Suprapubic skin (tissue), 4 donors: ENCODE measurements around the gene CHCHD5. TPM values are rescaled to one million over a fixed set of nuclear protein-coding genes. Genes with fewer than 3 reads are reported as not detected.

Experiments used
- DNase-seq, 2 donors: peaks; one replicate each; pipeline ENCODE4 v3.0.0-alpha.2; 2019; ENCODE audit warnings: low spot score in 2 of 2
- H3K27ac ChIP-seq: fragments of 200-600 bp; sonication (generic); one replicate; pipeline ENCODE4 v1.5.1; 2019
- H3K27me3 ChIP-seq: fragments of 200-600 bp; sonication (generic); one replicate; pipeline ENCODE4 v1.5.1; 2019
- H3K36me3 ChIP-seq: fragments of 200-600 bp; sonication (generic); one replicate; pipeline ENCODE4 v1.5.1; 2019
- H3K4me1 ChIP-seq: fragments of 200-600 bp; sonication (generic); one replicate; pipeline ENCODE4 v1.5.1; 2019
- H3K4me3 ChIP-seq: fragments of 200-600 bp; sonication (generic); one replicate; pipeline ENCODE4 v1.5.1; 2019; ENCODE audit warnings: mild to moderate bottlenecking
- H3K9me3 ChIP-seq: fragments of 200-600 bp; sonication (generic); one replicate; pipeline ENCODE4 v1.5.1; 2019
- EP300 ChIP-seq: sonication (generic); formaldehyde crosslinking; IDR thresholded peaks from one replicate; pipeline ENCODE4 v1.6.1; 2017; ENCODE audit warnings: antibody characterized with exemption
- POLR2A ChIP-seq, 2 donors: fragments of 450-650 bp; IDR thresholded peaks; one replicate each; pipeline ENCODE4 v1.6.1; 2017; ENCODE audit warnings: antibody characterized with exemption in 2 of 2, mild to moderate bottlenecking in 2 of 2, moderate library complexity in 2 of 2
- POLR2AphosphoS5 ChIP-seq, 3 donors: sonication (generic); formaldehyde crosslinking; IDR thresholded peaks; one replicate each; pipeline ENCODE4 v1.6.1; 2017; ENCODE audit warnings: antibody characterized with exemption in 3 of 3
- WGBS: methylation state at CpG from one replicate; pipeline ENCODE4 v1.1.5; 2018; 5-methylcytosine and 5-hydroxymethylcytosine counted together
- total RNA-seq, 4 donors: library from RNA; depleted of rRNA; stranded (reverse); fragments of >200 nt; gene quantifications; one replicate each; pipeline ENCODE4 v1.1.0, GENCODE V29; 2016
- TF ChIP-seq, protein P1 (sequence below), 2 donors: fragments of 200-600 bp in 1 of 2; fragments of 450-650 bp in 1 of 2; sonication (generic) in 1 of 2; IDR thresholded peaks; one replicate each; pipeline ENCODE4 v1.5.1; 2016 to 2019; ENCODE audit warnings: antibody characterized with exemption in 2 of 2, mild to moderate bottlenecking in 1 of 2, moderate library complexity in 1 of 2

Gene CHCHD5
- total RNA-seq, 4 donors from 2014 or later = 11.7 to 23.2 (median 16.1) TPM

DNA sequence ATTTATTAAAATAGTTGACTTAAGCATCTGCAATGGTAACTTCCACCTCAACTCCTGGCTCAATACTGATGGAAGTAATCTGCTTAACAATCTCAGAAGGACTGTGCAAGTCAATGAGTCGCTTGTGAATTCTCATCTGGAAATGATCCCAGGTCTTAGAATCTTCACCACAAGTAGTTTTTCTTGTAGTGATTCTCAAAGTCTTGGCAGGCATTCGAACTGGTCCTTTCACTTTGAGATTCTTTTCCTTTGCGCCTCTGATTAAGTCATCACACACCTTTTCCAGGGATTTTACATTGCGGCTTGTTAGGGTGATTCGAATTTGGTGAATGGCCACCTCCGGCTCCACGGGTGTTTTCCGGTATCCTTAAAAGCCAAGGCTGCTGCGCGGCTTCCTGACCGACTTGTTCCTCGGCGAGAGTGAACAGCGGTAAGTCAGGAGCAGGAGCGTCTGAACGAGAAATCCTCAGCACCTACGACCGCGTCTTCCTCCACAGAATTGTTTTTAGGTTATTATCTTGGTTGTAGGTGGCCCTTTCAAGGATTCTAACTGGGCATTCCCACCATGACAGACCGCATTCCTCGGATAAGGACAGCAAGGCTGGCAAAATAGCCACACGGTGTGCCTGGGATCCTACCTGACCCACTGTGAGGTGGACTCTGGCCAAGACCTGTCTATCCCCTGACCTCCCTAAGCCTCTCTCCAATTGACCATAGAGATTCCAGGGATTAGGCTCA lies 37.5 kb downstream of the CHCHD5 start:
- DNase-seq = peak in 1 of 2 donors; percentile 50
- H3K9me3 ChIP-seq = no peaks in the 10 kb centered on the region
- H3K4me3 ChIP-seq = peak overlapping the region; percentile 16
- H3K4me1 ChIP-seq = peaks cover 36% of the 10 kb centered on the region
- no peaks in the 10 kb centered on the region for H3K36me3 ChIP-seq
- no peaks in the 10 kb centered on the region for H3K27me3 ChIP-seq
- 53% methylated on average over 22 of the region's 22 CpGs for WGBS
- no peak overlapping the region for H3K27ac ChIP-seq
- TF ChIP-seq EP300 = no peak
- TF ChIP-seq POLR2A (IDR thresholded peaks at IDR 0.05) = no peak
- TF ChIP-seq, protein P1, sequence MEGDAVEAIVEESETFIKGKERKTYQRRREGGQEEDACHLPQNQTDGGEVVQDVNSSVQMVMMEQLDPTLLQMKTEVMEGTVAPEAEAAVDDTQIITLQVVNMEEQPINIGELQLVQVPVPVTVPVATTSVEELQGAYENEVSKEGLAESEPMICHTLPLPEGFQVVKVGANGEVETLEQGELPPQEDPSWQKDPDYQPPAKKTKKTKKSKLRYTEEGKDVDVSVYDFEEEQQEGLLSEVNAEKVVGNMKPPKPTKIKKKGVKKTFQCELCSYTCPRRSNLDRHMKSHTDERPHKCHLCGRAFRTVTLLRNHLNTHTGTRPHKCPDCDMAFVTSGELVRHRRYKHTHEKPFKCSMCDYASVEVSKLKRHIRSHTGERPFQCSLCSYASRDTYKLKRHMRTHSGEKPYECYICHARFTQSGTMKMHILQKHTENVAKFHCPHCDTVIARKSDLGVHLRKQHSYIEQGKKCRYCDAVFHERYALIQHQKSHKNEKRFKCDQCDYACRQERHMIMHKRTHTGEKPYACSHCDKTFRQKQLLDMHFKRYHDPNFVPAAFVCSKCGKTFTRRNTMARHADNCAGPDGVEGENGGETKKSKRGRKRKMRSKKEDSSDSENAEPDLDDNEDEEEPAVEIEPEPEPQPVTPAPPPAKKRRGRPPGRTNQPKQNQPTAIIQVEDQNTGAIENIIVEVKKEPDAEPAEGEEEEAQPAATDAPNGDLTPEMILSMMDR (IDR thresholded peaks at IDR 0.05) = no peak
- no peak for TF ChIP-seq POLR2AphosphoS5 (IDR thresholded peaks at IDR 0.05)

- 40% methylated on average over 3 of the region's 3 CpGs for WGBS
- TF ChIP-seq, protein P1 (IDR thresholded peaks at IDR 0.05) = no peak
- TF ChIP-seq POLR2AphosphoS5 (IDR thresholded peaks at IDR 0.05) = peak in 1 of 3 donors; percentile 70
- H3K36me3 ChIP-seq = no peaks in the 10 kb centered on the region
- no peak for DNase-seq
- H3K9me3 ChIP-seq = no peaks in the 10 kb centered on the region
- no peaks in the 10 kb centered on the region for H3K27me3 ChIP-seq
- H3K4me3 ChIP-seq = no peak overlapping the region
- H3K27ac ChIP-seq = no peak overlapping the region
- H3K4me1 ChIP-seq = peaks cover 41% of the 10 kb centered on the region
These were observed 38.1 kb downstream of the CHCHD5 start for GRCh38 chr2:112622528-112622849.

GRCh38 chr2:112623913-112624777 lies 39.7 kb downstream of the CHCHD5 start:
- no peaks in the 10 kb centered on the region for H3K36me3 ChIP-seq
- no peak overlapping the region for H3K27ac ChIP-seq
- no peaks in the 10 kb centered on the region for H3K9me3 ChIP-seq
- no peak for TF ChIP-seq POLR2AphosphoS5 (IDR thresholded peaks at IDR 0.05)
- TF ChIP-seq, protein P1 (IDR thresholded peaks at IDR 0.05) = no peak
- no peak for TF ChIP-seq EP300
- TF ChIP-seq POLR2A (IDR thresholded peaks at IDR 0.05) = no peak
- no peaks in the 10 kb centered on the region for H3K27me3 ChIP-seq
- DNase-seq = peak; percentile 76 to 81
- no peak overlapping the region for H3K4me3 ChIP-seq
- H3K4me1 ChIP-seq = peaks cover 47% of the 10 kb centered on the region
- 61% methylated on average over 11 of the region's 11 CpGs for WGBS

DNA sequence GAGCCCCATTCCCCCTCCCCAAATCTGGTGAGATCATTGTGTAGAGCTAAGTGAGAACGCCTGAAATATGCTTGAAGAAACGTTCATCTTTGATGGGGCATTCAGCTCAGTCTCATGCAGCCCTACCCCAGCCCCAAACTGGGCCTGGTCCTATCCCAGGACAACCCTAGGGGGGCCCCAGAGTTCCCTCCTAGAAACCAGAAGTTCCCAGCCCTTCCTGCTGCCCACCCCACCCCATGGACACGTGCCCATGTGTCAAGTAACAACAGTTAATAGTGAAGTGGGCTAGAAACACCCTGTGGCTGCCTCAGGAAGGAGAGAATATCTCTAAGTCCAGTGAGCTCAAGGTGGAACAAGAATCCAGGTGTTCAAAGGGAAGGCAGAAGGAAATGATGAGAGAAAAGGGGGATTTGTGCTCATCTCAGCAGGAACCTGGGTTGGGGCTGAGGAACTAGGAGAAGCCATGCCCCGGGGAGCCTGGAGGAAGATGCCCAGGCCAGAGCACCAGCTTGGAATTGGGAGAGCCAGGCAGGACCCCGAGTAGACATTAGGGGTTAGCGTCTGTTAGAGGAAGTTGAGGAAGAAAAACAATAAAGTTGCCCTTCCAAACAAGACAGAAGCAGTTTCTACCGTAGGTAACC lies 41.2 kb downstream of the CHCHD5 start:
- H3K4me1 ChIP-seq = peaks cover 47% of the 10 kb centered on the region
- no peak for TF ChIP-seq POLR2AphosphoS5 (IDR thresholded peaks at IDR 0.05)
- no peak for TF ChIP-seq POLR2A (IDR thresholded peaks at IDR 0.05)
- TF ChIP-seq EP300 = no peak
- TF ChIP-seq, protein P1 (IDR thresholded peaks at IDR 0.05) = no peak

GRCh38 chr2:112626604-112627059 lies 42.2 kb downstream of the CHCHD5 start:
- 16% methylated on average over 5 of the region's 7 CpGs for WGBS
- TF ChIP-seq POLR2AphosphoS5 (IDR thresholded peaks at IDR 0.05) (no peak), EP300 (no peak), POLR2A (IDR thresholded peaks at IDR 0.05) (no peak)
- TF ChIP-seq, protein P1 (IDR thresholded peaks at IDR 0.05) = peak; percentile 45 to 72
- peak; percentile 76 to 77 for DNase-seq
- H3K9me3 ChIP-seq = no peaks in the 10 kb centered on the region
- H3K36me3 ChIP-seq = no peaks in the 10 kb centered on the region
- no peak overlapping the region for H3K4me3 ChIP-seq
- peak overlapping the region; percentile 80 for H3K27ac ChIP-seq
- no peaks in the 10 kb centered on the region for H3K27me3 ChIP-seq
- peaks cover 47% of the 10 kb centered on the region for H3K4me1 ChIP-seq

More for the DNA sequence above, 41.2 kb downstream of the CHCHD5 start:
- DNase-seq = peak; percentile 56 to 58
- H3K27ac ChIP-seq = no peak overlapping the region
- H3K9me3 ChIP-seq = no peaks in the 10 kb centered on the region
- H3K36me3 ChIP-seq = no peaks in the 10 kb centered on the region
- H3K4me3 ChIP-seq = no peak overlapping the region
- no peaks in the 10 kb centered on the region for H3K27me3 ChIP-seq
- WGBS = 68% methylated on average over 7 of the region's 7 CpGs
